ENCODE measurements around the gene DBNL. TPM values are rescaled to one million over a fixed set of nuclear protein-coding genes. Genes with fewer than 3 reads are reported as not detected.

DBNL gene
- total and polyA plus RNA-seq, 3 donors from 2014 or later: 50.0 to 72.7 (median 61.4) TPM

GRCh38 chr7:44076101-44076895 is 31.8 kb downstream of the DBNL start:
- no peaks in the 10 kb centered on the region for H3K36me3 ChIP-seq (ENCODE audit: low read depth, missing control alignments)
- H3K4me3 ChIP-seq: no peak overlapping the region
- TF ChIP-seq POLR2A (IDR thresholded peaks at IDR 0.05): no peak
- TF ChIP-seq, protein P1, sequence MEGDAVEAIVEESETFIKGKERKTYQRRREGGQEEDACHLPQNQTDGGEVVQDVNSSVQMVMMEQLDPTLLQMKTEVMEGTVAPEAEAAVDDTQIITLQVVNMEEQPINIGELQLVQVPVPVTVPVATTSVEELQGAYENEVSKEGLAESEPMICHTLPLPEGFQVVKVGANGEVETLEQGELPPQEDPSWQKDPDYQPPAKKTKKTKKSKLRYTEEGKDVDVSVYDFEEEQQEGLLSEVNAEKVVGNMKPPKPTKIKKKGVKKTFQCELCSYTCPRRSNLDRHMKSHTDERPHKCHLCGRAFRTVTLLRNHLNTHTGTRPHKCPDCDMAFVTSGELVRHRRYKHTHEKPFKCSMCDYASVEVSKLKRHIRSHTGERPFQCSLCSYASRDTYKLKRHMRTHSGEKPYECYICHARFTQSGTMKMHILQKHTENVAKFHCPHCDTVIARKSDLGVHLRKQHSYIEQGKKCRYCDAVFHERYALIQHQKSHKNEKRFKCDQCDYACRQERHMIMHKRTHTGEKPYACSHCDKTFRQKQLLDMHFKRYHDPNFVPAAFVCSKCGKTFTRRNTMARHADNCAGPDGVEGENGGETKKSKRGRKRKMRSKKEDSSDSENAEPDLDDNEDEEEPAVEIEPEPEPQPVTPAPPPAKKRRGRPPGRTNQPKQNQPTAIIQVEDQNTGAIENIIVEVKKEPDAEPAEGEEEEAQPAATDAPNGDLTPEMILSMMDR (IDR thresholded peaks at IDR 0.05): no peak
- intact Hi-C loops (cut with DNase I; ENCODE audit: low total_unique reads): no loop called here
- H3K27me3 ChIP-seq: no peaks in the 10 kb centered on the region
- DNase-seq: no peak
- WGBS, 2 donors: 92 to 93% methylated on average over 4 to 20 of the region's 20 CpGs
- H3K27ac ChIP-seq: no peak overlapping the region
- H3K9me3 ChIP-seq: no peaks in the 10 kb centered on the region
- peaks cover 4% of the 10 kb centered on the region for H3K4me1 ChIP-seq

DNA sequence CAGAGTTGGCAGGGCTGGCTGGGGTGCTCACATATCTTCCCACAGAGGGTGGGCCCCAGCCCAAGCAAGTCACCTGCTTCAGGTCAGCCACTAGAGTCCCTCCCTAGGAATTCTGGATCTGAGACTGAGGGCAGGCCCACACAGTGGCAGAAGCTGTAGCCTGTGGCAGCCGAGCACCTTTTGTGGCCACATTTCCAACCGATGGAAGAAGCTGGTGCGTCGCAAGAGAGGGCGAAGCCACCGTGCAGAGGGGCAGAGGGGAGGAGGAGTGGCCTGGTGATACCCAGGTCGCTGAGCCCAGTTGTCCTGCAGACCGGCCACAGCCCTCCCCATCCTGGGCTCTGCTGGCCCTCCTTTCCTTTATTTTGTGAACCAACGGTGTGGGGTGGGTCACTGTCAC is 32.6 kb downstream of the DBNL start:
- H3K27ac ChIP-seq: no peak overlapping the region
- intact Hi-C loops (cut with DNase I; ENCODE audit: low total_unique reads): no loop called here
- no peaks in the 10 kb centered on the region for H3K9me3 ChIP-seq
- no peaks in the 10 kb centered on the region for H3K36me3 ChIP-seq (ENCODE audit: low read depth, missing control alignments)
- TF ChIP-seq, protein P1 (IDR thresholded peaks at IDR 0.05): no peak
- no peak for TF ChIP-seq POLR2A (IDR thresholded peaks at IDR 0.05)
- peaks cover 4% of the 10 kb centered on the region for H3K4me1 ChIP-seq
- no peak overlapping the region for H3K4me3 ChIP-seq
- DNase-seq: no peak
- 91 to 93% methylated on average over 9 of the region's 9 CpGs for WGBS, 2 donors
- no peaks in the 10 kb centered on the region for H3K27me3 ChIP-seq

DNA sequence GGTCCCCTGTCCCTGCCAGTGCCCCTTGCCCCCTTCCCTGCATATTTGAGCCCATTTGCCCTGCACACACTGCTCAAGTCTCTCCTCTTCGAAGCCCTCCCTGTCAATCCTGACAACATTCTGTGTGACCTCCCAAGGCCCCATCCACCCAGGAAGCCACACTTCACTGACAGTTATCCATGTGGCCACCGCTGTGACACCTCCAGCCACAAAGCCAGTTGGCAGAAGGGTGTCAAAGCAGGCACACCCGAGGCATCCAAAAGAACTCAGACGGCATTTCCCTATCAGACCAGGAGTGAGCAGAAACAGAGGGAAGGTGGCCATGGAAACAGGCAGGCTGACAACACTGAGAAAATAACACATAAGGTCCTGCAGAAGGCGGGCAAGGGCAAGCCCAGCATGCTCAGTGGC is 33.2 kb downstream of the DBNL start:
- no peak for DNase-seq
- TF ChIP-seq POLR2A (IDR thresholded peaks at IDR 0.05): no peak
- TF ChIP-seq, protein P1 (IDR thresholded peaks at IDR 0.05): no peak

GRCh38 chr7:44078521-44078920 is 34.0 kb downstream of the DBNL start:
- no peak overlapping the region for H3K4me3 ChIP-seq
- no peaks in the 10 kb centered on the region for H3K36me3 ChIP-seq (ENCODE audit: low read depth, missing control alignments)
- intact Hi-C loops (cut with DNase I; ENCODE audit: low total_unique reads): no loop called here
- H3K27ac ChIP-seq: no peak overlapping the region
- peaks cover 4% of the 10 kb centered on the region for H3K4me1 ChIP-seq
- no peaks in the 10 kb centered on the region for H3K27me3 ChIP-seq
- TF ChIP-seq, protein P1 (IDR thresholded peaks at IDR 0.05): no peak
- no peak for TF ChIP-seq POLR2A (IDR thresholded peaks at IDR 0.05)
- WGBS, 2 donors: 78 to 86% methylated on average over 8 of the region's 8 CpGs
- no peak for DNase-seq
- no peaks in the 10 kb centered on the region for H3K9me3 ChIP-seq

More for the DNA sequence above, 33.2 kb downstream of the DBNL start:
- Histone ChIP-seq H3K9me3 (no peaks in the 10 kb centered on the region), H3K4me1 (peaks cover 4% of the 10 kb centered on the region), H3K4me3 (no peak overlapping the region), H3K36me3 (ENCODE audit: low read depth, missing control alignments) (no peaks in the 10 kb centered on the region), H3K27me3 (no peaks in the 10 kb centered on the region), H3K27ac (no peak overlapping the region)
- WGBS, 2 donors: 80 to 89% methylated on average over 5 of the region's 5 CpGs
- intact Hi-C loops (cut with DNase I; ENCODE audit: low total_unique reads): no loop called here

Measured in testis (tissue), 3 donors.